PFSK-1 (cell line): ENCODE data around the gene PPM1F.

Experiments used
- FOXP2 ChIP-seq: optimal IDR thresholded peaks from 2 replicates; pipeline ENCODE3; 2011; ENCODE audit warnings: borderline replicate concordance, control low read depth, inconsistent platforms; ENCODE audit not compliant: insufficient read depth; ENCODE audit errors: extremely low read length, extremely low read depth
- POLR2AphosphoS5 ChIP-seq: IDR thresholded peaks from 2 replicates; pipeline ENCODE4 v1.6.1; 2012; ENCODE audit warnings: low read depth, mild to moderate bottlenecking, control low read depth, low read length, moderate library complexity
- SIN3A ChIP-seq: IDR thresholded peaks from 2 replicates; pipeline ENCODE4 v1.6.1; 2012; ENCODE audit warnings: mild to moderate bottlenecking, low read length, moderate library complexity, borderline replicate concordance; ENCODE audit not compliant: insufficient read depth
- TAF1 ChIP-seq: IDR thresholded peaks from 2 replicates; pipeline ENCODE4 v1.6.1; 2012; ENCODE audit warnings: low read length, control low read depth, borderline replicate concordance; ENCODE audit not compliant: insufficient read depth
- TF ChIP-seq, protein P1 (sequence below), 2 experiments: IDR thresholded peaks; 2 replicates each; pipeline versions ENCODE4 v1.6.1 to v1.8.0; 2011 to 2012; ENCODE audit warnings: low read depth in 2 of 2, low read length in 2 of 2, control low read depth in 1 of 2, inconsistent platforms in 1 of 2, mild to moderate bottlenecking in 1 of 2, moderate library complexity in 1 of 2; ENCODE audit not compliant: insufficient read depth in 1 of 2

DNA sequence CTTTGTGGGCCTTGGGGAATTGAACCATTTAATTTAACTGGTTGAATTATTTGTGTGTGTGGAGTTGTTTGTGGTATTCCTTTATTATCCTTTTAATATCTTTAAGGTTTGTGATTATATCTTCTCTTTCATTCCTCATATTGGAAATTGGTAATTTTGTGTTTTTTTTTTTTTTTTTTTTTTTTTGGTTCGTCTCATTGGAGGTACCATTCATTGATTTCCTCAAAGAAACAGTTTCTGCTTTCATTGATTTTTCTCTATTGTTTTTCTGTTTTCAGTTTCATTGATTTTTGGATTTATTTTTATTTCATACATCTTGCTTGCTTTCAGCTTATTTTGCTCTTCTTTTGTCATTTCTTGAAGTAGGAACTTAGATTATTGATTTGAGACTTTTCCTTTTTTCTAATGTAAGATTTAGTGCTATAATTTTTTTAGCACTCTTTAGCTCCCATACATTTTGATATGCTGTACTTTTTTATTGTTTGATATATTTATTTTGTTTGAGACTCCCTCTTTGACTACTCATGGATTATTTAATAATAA is 54.2 kb downstream of the PPM1F start:
- TF ChIP-seq POLR2AphosphoS5: no peak
- TF ChIP-seq TAF1: no peak
- TF ChIP-seq, protein P1, sequence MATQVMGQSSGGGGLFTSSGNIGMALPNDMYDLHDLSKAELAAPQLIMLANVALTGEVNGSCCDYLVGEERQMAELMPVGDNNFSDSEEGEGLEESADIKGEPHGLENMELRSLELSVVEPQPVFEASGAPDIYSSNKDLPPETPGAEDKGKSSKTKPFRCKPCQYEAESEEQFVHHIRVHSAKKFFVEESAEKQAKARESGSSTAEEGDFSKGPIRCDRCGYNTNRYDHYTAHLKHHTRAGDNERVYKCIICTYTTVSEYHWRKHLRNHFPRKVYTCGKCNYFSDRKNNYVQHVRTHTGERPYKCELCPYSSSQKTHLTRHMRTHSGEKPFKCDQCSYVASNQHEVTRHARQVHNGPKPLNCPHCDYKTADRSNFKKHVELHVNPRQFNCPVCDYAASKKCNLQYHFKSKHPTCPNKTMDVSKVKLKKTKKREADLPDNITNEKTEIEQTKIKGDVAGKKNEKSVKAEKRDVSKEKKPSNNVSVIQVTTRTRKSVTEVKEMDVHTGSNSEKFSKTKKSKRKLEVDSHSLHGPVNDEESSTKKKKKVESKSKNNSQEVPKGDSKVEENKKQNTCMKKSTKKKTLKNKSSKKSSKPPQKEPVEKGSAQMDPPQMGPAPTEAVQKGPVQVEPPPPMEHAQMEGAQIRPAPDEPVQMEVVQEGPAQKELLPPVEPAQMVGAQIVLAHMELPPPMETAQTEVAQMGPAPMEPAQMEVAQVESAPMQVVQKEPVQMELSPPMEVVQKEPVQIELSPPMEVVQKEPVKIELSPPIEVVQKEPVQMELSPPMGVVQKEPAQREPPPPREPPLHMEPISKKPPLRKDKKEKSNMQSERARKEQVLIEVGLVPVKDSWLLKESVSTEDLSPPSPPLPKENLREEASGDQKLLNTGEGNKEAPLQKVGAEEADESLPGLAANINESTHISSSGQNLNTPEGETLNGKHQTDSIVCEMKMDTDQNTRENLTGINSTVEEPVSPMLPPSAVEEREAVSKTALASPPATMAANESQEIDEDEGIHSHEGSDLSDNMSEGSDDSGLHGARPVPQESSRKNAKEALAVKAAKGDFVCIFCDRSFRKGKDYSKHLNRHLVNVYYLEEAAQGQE (IDR thresholded peaks at IDR 0.05; ENCODE audit: insufficient read depth in 1 of 2, low read depth in 2 of 2, low read length in 2 of 2): no peak
- no peak for TF ChIP-seq SIN3A
- no peak for TF ChIP-seq FOXP2
